UCSD-AML1 (cell line): ENCODE results near the gene ATRIP.
"Not testable (repeated sequence)": the region's sequence is repeated elsewhere in the genome, so short reads cannot be mapped to it uniquely, and the experiment has no call there.

Experiments used
- DNase-seq: peaks from one replicate; lab custom pipeline; 2025; ENCODE audit not compliant: unreplicated experiment; lab: John Stamatoyannopoulos, UW

The ATRIP gene

DNA sequence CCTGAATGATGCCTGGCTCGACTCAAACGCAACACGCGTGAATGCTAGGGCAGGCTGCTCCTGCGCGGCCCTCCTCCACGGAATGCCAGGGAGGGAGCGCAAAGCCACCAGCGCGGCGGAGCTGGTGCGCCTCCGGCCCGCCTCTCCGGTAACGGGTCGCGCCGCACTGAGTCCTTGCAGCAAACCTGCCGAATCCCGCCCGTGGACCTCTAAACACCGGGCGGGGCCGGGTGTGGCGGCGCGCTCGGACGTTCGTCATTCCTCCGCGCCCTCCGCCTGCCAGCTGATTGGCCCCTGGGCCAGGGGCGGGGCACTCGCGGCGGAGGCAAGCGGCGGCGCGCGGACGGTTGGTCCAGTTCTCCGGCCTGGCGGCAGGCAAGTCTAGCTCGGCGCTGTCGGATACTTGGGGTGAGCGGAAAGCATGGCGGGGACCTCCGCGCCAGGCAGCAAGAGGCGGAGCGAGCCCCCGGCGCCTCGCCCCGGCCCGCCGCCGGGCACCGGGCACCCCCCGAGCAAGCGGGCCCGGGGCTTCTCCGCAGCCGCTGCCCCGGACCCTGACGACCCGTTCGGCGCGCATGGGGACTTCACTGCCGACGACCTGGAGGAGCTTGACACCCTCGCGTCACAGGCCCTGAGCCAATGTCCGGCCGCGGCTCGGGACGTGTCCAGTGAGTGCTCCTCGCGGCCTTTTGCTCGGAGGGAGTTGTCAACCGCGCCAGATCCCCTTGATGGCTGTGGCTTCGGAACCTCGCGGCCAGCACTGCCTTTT, at the start of gene ATRIP:
ATRIP (plus strand) TSS at position 313 of the 769 bp plus-strand sequence; CDS start at position 422, 109 bp downstream.
- peak; percentile 88 for DNase-seq

DNA sequence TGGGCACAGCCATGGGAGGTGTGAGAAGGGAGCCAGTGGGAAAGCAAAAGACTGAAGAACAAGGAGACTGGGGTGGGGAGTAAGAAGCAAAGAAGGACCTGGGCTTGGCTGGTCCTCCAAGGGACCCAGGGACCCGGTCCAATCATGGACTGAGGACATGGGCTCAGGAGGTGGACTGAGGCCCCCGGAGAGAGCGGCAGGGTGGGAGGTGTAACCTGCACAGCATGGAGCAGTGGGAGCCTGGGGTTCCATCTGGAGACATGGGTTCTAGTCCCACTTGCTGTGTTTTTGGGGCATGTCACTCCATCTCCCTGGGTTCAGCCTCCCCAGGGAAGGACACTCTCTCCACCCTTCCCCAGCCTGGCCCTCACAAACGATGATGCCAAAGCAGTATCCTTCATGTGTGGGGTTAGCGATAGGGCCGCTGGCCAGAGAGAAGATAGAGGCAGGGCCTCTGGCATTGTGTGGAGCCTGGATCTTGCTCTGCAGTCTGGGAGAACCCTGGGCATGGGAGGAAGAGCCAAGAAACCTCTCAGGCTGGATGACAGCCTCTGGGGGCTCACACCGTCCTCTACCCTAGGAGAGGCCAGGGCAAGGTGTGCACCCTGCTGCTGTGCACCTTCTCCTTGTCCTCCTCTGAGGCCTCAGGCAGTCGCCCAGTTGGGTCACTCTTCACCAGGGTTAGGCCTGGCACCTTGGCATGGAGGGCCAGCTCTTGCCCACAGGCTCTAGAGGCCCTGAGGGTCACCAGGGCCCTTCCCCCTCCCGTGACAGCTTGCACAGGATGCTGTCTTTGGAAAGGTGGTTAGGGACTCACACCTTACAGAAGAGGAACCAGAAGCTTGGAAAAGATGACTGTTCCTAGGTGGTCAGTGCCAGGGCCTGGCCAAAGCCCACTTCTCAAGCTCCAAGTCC, 48.5 kb upstream of the ATRIP start:
- DNase-seq: no peak

DNA sequence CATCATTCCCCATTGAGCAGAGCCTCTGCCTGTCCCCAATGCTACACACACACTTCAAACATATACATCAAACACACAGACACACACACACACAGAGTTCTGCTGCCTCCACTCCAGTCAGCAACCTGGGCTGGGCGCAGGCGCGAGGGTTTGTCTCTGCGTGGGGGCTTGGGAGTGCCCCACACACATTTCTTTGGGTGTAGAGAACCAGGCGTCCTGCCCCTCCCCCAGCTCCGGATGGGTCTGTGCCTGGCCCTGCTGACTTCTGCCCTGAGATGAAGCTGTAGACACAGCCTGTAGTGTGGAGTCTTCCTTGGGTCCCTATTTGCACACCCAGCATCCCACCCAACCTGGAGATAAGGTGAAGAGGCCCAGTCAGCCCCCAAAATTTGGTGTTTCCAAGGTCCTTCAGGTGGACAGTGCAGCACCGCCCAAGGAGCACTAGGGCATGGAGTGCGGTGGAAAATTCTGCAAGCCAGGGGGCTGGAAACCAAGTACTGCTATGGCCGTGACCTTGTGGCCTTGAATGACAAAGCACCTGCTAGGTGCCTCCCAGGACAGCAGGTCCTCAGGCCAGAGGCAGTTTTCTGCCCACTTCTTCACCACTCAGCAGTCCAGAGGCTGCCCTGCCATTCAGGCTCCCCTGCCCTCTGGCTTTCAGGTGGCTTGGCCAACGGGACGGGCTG, 47.7 kb upstream of the ATRIP start:
- no peak for DNase-seq

DNA sequence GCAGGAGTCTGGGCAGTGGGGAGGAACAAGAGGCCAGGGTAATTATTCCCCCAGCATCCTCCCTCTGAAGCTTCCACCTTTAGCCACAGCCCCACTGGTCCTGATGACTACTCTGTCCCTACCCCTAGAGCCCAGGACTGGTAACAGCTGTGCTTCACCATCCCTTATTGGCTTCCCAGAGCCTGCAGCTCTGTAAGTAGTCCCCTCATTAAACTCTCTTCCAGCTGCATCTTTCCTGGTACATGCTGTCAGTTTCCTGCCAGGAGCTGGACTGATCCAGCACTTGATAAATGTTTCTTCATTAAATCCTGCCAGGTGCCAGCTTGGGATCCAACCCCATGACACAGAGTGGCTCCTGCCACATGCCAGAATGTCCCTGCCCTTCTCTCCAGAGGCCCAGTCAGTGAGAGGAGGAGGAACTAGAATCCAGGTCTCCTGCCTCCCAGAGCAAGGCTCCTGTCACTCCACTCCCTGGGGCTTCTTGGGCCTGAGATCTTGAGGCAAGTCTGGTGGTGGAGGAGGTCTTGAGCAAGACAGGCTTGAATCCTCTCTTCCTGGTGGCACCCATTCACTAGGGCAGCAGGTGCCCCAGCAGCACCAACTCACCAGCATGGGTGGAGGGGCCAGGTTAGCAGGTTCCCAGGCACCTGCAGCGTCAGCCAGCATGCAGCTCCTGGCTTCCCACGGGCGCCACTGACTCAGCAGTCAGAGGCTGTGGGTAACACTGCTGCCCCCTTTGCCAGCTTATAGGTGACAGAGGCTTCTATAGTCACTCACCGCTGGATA, 47.0 kb upstream of the ATRIP start:
- DNase-seq: no peak

DNA sequence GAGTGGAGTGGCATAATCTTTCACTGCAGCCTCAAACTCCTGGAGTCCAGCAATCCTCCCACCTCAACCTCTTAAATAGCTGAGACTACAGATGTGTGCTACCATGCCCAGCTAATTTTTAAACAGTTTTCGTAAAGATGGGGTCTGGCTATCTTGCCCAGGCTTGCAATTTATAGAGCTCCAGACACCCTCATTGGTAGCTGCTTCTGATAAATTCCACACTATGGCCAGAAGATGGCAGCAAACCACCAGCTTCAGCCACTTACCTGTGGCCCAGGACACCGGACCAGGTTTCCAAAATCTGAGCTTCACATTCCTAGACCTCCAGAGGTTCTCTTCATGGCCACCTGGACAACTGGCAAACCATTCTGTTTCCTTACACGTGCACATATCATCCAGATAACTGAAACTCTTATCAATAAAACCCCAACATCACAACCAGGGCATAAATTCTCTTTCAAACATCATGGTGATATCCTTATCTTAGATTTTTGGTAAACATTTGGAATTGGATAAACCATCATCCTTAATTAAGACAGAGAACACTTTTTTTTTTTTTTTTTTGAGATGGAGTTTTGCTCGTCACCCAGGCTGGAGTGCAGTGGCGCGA, 45.6 kb upstream of the ATRIP start:
- DNase-seq: no peak

DNA sequence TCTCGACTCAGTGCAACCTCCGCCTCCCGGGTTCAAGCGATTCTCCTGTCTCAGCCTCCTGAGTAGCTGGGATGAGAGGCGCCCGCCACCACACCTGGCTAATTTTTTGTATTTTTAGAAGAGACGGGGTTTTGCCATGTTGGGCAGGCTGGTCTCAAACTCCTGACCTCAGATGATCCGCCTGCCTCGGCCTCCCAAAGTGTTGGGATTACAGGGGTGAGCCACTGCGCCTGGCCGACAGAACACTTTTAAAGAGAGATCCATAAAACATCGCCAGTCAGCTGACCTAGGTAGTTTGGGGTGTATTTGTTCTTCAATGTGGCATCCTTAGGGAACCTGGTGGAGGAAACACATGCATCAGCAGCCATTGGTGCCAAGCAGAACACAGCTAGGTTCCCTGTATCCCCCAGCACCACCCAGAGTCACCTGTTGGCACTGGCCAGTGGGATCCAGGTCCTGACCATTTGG, 45.1 kb upstream of the ATRIP start:
- not testable (repeated sequence) for DNase-seq

DNA sequence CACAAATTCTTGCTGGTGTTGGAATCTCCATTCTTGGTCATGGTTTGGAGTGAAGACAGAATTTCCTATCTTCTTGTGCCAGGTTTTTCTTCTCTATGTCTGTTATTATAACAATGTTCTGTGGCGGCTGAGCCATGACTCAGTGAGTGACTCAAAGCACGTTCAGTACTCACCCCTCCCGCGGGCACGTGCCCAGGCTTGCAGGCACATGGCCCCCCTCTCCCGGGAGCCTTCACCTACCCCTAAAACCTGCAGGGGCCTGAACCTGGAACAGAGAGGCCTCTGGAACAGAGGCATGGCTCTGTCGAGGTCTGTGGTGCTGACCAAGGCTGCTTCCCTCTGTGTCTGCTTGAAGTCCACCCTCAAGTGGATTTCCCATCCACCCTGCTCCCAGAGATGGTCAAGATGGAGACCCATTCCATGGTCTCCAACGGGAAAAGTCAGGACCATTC, 44.2 kb upstream of the ATRIP start:
- no peak for DNase-seq

DNA sequence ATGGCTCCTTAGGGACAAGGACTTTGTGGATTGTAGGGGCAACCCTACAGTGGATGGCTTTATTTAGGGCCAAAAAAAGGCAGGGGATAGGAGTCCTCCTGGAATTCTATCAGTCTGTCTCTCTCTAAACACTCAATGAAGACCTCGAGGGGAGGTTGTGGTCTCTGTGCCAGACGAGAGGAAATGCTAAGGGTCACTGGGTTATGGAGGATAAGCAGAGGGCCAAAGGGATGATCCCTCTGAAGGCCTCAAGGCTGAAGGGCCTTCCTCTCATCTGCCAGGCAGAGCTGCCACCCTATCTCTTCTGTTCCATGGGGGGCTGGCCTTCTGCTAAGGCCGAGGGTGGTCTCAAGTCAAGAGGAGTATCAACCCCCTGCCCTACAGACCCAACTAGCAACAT, 43.6 kb upstream of the ATRIP start:
- no peak for DNase-seq

DNA sequence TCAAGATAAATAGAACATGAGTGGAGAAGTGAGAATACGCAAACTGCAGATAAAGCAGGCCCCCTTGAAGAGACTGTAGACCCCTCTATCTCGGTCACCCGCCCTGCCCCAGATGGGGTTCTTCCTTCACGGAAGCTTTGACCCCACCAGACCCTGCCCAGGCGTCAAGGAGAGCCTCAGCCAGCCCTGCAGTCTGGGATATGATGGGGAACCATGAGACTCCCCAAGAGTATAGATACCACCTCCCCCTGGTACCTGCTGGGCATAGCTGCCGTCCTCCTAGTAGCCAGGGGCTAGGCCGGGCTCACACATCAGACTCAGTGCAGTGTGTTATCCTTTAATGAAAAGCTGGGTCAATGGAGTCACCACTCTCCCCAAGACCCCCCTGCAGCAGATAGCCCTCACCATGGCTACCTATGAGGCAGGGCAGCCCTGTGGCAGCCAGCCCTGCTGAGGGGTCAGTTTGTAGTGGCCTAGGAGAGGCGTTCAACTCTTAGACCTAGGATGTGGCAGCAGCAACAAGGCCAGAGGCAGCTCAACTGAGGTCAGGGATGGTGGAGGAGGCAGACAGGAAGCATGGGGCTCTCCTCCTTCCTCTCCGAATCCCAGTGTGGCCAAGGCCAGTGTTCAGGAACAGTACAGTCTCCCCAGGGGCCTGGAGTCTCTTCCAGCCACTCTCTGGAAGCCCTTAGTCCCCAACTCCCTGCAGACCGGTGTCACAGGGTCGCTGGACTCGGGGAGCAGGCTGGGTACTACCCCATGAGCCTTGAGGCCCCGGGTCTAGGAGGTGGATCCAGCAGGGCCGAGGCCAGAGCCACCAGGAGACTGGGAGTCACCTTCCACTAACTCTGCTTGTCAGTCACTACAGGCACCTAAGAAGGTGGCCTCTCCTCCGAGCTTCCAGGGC, 42.8 kb upstream of the ATRIP start:
- no peak for DNase-seq

DNA sequence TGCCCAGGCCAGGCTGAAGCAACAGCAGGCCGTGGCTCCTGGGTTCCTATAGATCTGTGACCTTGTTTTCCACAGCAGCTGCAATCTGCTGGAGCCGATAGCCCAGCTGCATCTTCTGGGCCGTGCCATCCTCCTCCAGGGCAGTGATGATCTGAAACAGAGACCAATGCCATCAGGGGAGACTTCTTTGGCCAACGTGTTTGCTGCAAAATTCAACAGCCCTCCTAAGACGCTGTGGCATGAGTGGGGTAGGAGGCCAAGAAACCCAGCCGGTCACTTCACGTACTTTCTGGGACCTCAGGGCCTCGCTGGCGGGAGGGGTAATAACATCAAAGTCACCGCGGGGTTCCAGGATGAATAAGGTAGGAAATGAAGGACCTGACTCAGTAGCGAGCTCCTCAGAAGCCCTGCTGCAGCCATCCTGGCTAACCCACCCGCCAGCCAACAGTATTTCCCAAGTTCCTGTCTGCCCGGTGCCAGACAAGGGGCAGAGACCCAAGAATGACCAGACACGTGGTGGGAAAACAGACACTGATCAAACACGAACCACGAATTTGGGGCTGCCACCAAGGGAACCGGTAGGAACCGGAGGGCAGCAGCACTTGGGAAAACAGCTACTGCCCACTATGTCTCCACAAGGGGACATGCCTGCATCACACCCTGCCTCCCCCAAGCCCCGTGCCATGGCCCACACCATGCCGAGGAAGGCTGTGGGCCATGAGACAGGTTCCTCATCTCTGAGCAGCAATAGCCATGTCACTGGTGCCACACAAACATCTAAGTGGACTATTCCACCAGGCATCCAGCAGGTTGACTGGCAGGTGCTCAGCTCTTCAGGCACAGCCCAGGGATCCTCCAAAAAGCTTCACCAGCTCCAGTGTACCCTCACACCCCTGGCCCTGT, 41.8 kb upstream of the ATRIP start:
- no peak for DNase-seq

DNA sequence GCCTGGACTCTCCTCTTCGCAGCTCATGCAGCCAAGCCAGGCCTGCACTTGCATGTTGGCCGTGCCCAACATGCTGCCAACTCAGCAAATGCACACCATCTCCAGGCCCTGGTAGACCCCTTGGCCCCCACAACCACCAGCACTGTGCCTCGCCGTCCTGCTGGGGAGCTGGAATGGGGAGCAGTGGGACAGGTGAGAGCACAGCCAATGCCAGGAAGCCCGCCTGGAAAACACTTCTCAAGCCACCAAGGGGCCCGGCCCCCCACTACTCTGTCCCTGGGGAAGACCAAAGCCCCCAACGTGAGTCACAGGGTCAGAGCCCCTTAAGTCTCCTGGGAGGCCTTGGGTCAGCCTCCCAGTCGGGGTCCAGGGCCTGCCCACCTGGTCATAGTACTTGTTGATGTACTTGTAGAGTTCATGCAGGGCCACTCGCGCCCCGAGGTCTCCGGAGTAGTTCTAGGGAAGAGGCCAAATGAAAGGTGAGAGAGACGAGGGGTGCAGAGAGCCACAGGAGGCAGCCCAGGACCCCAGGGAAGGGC, 41.1 kb upstream of the ATRIP start:
- no peak for DNase-seq

DNA sequence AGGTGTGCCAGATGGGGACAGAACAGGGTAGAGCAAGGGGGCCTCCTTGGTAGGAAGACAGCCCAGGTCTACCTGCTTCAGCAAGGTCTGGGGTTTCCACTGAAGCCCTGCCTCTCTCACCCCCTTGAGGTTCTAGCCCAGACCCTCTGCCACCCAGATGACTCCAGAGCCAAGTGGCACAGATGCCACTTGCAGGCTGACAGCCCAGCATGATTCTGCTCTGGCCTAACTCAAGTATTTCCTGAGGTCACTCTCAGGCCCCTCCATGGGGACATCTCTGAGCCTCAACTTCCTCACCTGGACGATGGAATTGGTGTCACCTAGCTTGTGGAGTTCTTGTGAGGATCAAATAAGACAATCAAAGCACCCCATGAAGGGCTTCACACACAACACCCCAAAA, 40.6 kb upstream of the ATRIP start:
- DNase-seq: no peak

DNA sequence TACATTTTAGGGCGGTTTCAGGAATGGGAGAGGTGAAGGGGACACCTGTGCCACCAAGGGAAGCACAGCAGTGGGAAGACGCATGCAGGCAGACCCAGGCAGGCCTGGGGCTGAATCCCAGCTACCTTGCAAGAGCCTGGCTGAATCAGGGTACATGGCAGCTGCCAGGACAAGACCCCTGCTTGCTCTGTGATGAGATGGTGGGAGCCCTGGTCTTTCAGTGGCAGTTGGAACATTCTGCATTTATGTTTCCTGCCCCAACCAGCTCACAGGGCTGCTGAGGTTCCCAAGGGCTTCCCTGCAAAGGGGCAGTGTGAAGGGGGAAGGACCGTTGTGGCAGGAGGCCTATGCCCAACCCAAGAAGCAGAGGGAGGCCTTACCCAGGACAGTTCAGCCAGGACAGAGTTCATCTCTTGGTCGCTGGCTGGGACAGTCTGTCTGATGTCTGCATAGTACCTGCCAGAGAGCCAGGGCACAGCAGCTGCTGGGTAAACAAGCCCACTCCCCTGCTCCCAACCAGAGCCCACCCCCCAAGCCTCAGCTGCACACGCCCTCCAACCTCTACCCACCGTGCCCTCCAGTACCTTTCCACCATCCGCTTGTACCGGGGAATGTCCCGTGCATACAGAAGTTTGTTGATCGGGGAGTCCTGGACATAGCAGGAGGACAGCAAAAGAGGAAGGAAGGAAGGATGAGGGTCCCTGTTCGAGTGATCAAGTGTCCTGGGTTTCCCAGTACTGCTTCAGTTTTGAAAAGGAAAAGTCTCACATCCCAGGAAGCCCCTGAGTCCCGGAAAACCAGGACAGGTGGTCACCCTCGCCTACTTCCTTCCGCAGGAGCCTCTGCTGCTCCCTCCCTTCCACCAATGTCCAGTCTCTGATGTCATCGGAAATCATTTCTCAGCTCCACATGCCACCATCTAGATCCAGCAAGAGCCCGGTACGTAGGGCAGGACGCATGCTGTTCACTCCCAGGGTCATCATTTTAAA, 39.8 kb upstream of the ATRIP start:
- DNase-seq: no peak

DNA sequence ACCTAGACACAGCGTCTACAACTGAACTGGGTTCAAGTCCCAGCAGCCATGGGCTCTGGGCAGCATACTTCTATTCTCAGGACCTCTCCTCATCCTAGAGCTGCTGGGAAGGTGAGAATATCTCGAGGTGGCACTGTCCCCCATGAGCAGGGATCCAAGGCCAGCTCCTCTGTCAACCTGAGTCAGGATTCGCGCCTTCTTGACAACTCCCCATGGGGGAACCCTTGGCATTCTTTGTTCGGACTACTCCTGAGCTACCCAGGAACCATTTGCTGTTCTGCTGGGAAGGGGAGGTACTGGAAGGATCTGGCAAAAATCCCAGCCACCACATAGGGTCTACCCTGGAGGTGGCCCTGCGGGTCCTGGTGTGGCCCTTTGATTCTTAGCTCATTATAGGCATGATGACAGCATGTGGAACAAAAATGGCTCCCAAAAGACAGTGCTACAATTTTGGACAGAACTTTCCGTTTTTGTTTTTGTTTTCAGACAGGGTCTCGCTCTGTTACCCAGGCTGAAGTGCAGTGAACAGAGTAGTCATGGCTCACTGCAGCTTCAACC, 38.9 kb upstream of the ATRIP start:
- DNase-seq: no peak

DNA sequence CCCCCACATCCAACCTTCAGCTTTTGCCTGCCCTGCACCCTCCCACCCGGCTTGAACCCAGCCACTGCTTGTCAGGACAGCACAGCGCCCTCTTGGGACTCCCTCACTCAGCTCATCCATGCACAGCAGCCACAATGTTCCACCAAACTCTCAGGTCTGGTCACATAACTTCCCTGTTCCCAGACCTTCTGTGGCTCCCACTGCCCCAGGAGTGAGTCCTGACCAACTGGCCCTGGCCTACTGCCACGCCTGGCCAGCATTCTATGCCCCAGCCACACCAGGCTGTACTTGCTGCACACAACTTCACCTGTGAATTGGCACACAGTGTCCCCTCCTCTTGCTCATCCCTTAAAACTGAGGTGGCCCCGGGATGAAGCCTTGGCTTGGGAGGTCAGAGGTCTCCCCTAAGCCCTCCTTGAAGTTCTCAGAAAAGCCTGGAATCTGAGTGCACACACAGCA, 37.7 kb upstream of the ATRIP start:
- no peak for DNase-seq
